A549 (cell line): ENCODE measurements around the gene FKBP6.

Source experiments
- EP300 ChIP-seq, 2 experiments: fragments of >200 bp; sonication (Bioruptor Twin); formaldehyde crosslinking; IDR thresholded peaks; 2 replicates in 1 of 2; 3 replicates in 1 of 2; pipeline ENCODE4 v1.6.1; 2016 to 2017
- FOSL2 ChIP-seq, 2 experiments: fragments of 450-650 bp in 1 of 2; fragments of >200 bp in 1 of 2; sonication (Bioruptor Twin) in 1 of 2; formaldehyde crosslinking; IDR thresholded peaks; 2 replicates each; pipeline versions ENCODE4 v1.5.0 to v1.6.1; 2016 to 2020; ENCODE audit warnings: mild to moderate bottlenecking in 1 of 2, moderate library complexity in 1 of 2
- MAFK ChIP-seq: fragments of 450-650 bp; IDR thresholded peaks from 2 replicates; pipeline ENCODE4 v1.6.1; 2014; ENCODE audit not compliant: partially characterized antibody
- MYC ChIP-seq: IDR thresholded peaks from 2 replicates; pipeline ENCODE4 v1.6.1; 2012; ENCODE audit warnings: mild to moderate bottlenecking, inconsistent platforms, low read length, improper control_type of control experiment, borderline replicate concordance
- PHF8 ChIP-seq: fragments of 200-600 bp; sonication (generic); IDR thresholded peaks from 2 replicates; pipeline ENCODE4 v1.6.1; 2016; ENCODE audit warnings: low read depth, mild to moderate bottlenecking, antibody characterized with exemption, moderate library complexity, borderline replicate concordance
- POLR2A ChIP-seq: IDR thresholded peaks from 2 replicates; pipeline ENCODE4 v1.6.1; 2012; ENCODE audit warnings: mild to moderate bottlenecking, low read length
- POLR2AphosphoS2 ChIP-seq: conservative IDR thresholded peaks from 2 replicates; pipeline ENCODE4 v1.6.1; 2012; ENCODE audit warnings: low read length, improper control_type of control experiment, inconsistent platforms
- SMC3 ChIP-seq: fragments of >200 bp; sonication (Bioruptor Twin); formaldehyde crosslinking; IDR thresholded peaks from 3 replicates; pipeline ENCODE4 v1.6.1; 2018; ENCODE audit warnings: inconsistent platforms
- ZC3H11A ChIP-seq: fragments of 450-650 bp; IDR thresholded peaks from 2 replicates; pipeline ENCODE4 v1.6.1; 2014; ENCODE audit warnings: antibody characterized with exemption, mild to moderate bottlenecking
- TF ChIP-seq, protein P1 (sequence below): fragments of >200 bp; sonication (Bioruptor Twin); formaldehyde crosslinking; IDR thresholded peaks from 3 replicates; pipeline ENCODE4 v1.5.1; 2016
- TF ChIP-seq, protein P2 (sequence below): IDR thresholded peaks from 2 replicates; pipeline ENCODE4 v1.6.1; 2012

DNA sequence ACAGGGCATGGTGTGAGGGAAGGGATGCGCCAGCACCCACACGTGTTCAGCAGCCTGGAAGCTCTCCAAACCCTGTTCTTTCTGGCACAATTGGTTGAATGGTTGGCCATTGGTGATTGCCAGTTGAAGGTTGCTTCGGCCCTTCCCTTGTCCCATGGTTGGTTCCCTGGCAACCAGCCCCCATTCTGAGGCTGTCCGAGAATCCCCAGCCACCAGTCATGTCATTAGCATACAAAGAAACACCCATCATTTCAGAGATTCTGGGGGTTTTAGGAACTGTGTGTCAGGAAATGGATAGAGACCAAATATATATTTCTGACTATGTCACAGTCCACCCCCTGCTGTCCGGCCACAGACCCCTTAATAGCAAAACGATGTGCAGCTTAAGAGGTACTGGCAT, 21.8 kb downstream of the FKBP6 start:
- TF ChIP-seq, protein P1, sequence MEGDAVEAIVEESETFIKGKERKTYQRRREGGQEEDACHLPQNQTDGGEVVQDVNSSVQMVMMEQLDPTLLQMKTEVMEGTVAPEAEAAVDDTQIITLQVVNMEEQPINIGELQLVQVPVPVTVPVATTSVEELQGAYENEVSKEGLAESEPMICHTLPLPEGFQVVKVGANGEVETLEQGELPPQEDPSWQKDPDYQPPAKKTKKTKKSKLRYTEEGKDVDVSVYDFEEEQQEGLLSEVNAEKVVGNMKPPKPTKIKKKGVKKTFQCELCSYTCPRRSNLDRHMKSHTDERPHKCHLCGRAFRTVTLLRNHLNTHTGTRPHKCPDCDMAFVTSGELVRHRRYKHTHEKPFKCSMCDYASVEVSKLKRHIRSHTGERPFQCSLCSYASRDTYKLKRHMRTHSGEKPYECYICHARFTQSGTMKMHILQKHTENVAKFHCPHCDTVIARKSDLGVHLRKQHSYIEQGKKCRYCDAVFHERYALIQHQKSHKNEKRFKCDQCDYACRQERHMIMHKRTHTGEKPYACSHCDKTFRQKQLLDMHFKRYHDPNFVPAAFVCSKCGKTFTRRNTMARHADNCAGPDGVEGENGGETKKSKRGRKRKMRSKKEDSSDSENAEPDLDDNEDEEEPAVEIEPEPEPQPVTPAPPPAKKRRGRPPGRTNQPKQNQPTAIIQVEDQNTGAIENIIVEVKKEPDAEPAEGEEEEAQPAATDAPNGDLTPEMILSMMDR, result no peak
- no peak for TF ChIP-seq MAFK
- no peak for TF ChIP-seq ZC3H11A
- no peak for TF ChIP-seq FOSL2 (IDR thresholded peaks at IDR 0.05)
- no peak for TF ChIP-seq FOSL2 (CRISPR knock-in tag; IDR thresholded peaks at IDR 0.05)
- TF ChIP-seq PHF8, result no peak
- no peak for TF ChIP-seq POLR2AphosphoS2
- TF ChIP-seq POLR2A, result no peak
- no peak for TF ChIP-seq SMC3
- no peak for TF ChIP-seq EP300 (IDR thresholded peaks at IDR 0.05)
- TF ChIP-seq, protein P2, sequence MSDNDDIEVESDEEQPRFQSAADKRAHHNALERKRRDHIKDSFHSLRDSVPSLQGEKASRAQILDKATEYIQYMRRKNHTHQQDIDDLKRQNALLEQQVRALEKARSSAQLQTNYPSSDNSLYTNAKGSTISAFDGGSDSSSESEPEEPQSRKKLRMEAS, result no peak
- TF ChIP-seq MYC, result no peak
